Renal pelvis (tissue), 4 donors: ENCODE results near the gene SLFN13. TPM values are rescaled to one million over a fixed set of nuclear protein-coding genes. Genes with fewer than 3 reads are reported as not detected.
"Not testable (repeated sequence)": the region's sequence is repeated elsewhere in the genome, so short reads cannot be mapped to it uniquely, and the experiment has no call there.

Experiments used
- DNase-seq: peaks from one replicate; pipeline ENCODE4 v3.0.0-alpha.2; 2013
- polyA plus RNA-seq, 3 donors: library from polyadenylated mRNA; unstranded; fragments of 120-200 nt; gene quantifications; one replicate each; pipeline ENCODE4 v1.2.1, GENCODE V29; 2013; ENCODE audit not compliant: insufficient read length in 3 of 3

The SLFN13 gene
- polyA plus RNA-seq, 3 donors = 16.5 to 47.6 (median 37.5) TPM

DNA sequence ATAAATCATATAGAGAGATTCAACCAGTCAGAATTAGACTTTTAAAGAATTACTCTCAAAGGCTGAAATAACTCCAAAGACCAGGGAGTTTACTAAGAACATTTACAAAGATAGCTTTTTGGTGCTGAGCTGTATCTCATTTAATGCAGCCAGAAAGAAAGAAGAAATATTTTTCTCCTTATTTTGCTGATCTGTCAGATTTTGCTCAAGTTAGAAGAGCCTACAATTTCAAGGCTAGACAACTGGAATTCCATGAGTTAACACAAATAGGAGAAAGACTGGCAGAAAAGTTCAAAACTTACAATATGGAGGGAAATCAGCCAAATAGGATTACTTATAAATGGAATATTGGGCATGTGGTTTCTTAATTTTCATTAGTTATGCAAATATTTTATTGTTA lies 10.1 kb downstream of the SLFN13 start:
- no peak for DNase-seq

DNA sequence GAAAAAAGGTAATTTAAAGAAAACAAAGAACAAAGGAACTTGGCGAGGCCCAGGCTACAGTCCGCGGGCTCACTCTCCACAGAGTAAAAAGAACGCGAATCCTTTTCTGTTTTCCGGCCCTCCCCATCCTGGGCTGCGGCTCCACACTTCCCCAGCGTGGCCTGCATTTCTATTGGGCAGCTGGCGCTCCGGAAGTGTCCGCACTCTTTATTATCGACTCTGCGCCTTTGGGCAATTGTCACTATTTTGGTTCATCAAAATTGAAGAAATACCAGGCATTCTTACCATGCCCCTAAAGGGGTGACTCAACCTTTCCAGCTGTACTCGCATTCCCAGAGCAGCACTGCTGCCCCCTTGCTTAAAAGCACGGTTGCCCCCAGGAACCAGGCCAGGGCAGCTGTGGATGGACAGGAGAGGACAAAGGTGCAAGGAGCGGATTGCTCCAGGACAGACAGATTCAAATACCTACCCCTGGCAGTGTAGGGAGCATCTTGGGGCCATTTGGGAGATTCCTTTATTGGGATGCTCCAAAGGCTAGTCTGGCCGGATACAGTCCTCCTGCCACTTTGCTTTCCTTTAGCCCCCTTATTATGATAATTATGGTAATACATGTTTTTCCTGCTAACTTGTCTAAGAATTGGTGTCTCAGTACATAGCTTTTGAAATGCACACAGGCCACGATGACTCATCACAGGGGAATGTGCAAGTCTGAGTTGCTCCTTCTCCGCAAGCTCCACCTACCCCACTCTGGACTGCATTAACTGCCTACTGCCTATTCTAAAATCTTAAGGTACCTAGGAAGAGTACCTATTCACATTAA lies 15.3 kb downstream of the SLFN13 start:
- DNase-seq = peak; percentile 89

DNA sequence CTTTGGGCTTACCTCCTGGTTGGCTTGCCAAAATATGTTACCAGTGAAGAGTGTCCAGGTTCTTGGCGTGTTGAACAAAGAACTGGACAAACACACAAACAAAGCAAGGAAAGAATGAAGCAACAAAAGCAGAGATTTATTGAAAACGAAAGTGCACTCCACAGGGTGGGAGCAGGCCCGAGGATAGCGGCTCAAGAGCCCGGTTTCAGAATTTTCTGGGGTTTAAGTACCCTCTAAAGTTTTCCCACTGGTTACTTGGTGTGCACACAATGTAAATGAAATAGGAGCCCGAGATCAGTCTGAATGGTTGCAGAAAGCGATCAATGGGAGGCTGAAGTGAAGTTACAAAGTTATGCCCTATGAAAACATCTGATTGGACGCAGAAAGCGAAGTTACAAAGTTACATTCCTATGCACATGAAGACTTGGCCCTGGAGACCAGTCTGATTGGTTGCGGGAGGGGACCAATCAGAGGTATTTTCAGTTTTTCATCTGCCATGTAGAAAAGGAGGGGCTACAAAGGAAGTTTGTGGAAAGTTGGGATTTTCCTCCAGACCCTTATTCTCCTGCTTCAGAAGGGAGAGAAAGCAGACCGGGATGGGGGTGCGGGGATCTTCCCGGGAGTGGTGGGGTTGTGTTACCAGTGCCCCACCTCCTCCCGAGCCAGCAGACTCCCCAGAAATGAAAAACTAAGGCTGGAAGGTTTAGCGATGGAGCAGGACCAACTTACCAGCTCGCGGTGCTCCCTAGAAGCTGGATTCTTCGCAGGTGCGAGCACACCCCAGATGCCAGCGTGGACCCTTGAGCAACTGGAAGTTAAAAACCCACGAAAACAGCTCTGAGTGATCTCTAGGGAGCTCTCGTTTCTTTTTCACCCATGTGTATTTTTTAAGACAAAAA lies 16.1 kb downstream of the SLFN13 start, which contains the start of gene SLFN12:
Gene SLFN12 (minus strand): TSS at position 325 of the 899 bp plus-strand sequence. CDS start 9,472 bp downstream, outside the sequence.
- DNase-seq = peak; percentile 96

DNA sequence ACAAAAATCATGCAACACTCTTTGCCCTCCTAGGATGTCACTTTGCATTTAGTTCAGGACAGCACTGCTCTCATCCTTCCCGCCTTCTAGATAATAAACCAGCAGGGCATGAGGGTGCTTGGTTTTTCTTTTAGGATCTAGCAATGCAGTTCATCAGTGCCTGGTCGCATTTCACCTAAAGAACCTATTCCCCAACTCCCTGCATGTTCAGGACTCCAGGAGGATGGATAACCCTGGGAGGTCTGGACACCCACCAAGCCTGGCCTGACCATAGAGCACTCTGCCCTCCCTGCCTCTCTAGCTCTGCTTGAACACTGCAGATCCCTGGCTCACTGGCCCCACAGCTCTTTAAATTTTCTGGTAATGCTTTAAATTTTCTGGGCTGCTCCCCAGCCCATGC lies 18.9 kb downstream of the SLFN13 start:
- no peak for DNase-seq

DNA sequence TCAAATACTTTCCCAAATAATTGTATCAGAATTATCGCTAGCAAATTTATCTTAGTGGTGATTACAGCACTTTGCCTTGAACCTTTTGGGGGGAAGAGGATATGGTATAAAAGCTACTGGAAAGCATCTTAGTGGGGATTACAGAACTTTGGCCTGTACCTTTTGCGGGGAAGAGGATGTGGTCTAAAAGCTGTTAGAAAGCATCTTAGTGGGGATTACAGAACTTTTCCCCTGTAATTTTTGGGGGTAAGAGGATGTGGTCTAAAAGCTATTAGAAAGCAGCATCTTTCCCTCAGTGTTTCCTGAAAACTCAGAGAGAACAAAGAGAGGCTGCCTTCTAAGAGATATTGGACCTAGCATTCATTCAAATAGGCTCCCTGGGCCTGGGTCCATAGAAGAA lies 20.3 kb downstream of the SLFN13 start:
- no peak for DNase-seq

DNA sequence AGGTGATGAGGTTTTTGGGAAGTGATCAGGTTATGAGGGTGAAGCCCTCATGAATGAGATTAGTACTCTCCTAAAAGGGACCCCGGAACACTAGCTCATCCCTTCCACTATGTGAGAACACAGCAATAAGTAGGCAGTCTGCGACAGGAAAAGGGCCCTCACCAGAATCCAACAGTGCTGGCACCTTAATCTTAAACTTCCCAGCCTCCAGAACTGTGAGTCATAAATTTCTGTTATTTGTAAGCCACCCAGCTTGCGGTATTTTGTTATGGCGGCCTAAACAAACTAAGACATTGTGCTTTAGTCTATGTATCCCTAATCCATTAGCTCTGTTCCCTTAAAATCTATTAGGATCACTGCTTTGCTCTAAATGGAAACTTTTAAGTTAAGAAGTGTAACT lies 24.8 kb downstream of the SLFN13 start:
- no peak for DNase-seq

DNA sequence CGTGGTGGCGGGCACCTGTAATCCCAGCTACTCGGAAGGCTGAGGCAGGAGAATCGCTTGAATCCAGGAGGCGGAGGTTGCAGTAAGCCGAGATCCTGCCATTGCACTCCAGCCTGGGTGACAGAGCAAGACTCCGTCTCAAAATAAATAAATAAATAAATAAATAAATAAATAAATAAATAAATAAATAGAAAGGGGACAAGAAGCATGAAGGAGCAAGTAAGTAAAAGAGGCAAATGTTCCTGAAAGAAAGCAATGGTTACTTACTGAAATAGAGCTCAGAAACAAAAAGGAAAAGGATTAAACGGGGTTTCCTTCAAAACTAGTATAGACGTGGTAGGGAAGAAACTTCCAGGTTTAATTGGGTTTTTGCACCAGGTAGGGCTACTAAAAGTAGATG lies 27.5 kb downstream of the SLFN13 start:
- DNase-seq = not testable (repeated sequence)

DNA sequence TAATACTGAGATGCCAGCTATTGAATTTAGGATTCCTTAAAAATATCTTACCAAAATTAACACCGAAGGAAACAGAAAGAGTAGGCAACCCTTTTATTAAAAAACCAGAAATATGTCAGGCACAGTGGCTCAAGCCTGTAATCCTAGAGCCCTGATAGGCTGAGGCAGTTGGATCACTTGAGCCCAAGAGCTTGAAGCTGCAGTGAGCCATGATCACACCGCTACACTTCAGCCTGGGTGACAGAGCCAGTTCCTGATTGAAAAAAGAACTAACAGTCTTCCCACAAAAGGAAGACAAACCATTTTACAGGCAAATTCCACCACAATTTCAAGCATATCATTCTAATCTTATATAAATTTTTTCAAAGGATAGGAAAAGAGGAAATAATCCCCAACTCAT lies 31.9 kb downstream of the SLFN13 start:
- DNase-seq = no peak

DNA sequence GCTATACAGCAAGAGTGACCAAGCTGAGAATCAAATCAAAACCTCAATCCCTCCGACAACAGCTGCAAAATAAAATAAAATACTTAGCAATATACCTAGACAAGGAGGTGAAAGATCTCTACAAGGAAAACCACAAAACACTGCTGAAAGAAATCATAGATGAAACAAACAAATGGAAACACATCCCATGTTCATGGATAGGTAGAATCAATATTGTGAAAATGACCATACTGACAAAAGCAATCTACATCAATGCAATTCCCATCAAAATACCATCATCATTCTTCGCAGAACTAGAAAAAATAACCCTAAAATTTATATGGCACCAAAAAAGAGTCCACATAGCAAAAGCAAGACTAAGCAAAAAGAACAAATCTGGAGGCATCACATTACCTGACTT lies 33.9 kb downstream of the SLFN13 start:
- DNase-seq = not testable (repeated sequence)

DNA sequence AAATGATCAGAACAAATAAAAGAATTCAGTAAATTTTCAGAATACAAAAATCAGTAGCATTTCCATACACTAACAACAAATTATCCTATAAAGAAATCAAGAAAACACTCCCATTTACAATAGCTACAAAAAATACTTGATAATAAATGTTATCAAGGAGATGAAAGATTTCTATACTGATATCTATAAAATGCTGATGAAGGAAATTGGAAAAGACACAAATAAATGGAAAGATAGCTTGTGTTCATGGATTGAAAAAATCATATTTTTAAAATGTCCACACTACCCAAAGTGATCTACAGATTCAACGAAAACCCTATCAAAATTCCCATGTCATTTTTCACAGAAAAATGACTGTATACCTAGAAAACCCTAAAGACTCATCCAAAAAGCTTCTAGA lies 34.3 kb downstream of the SLFN13 start:
- no peak for DNase-seq

DNA sequence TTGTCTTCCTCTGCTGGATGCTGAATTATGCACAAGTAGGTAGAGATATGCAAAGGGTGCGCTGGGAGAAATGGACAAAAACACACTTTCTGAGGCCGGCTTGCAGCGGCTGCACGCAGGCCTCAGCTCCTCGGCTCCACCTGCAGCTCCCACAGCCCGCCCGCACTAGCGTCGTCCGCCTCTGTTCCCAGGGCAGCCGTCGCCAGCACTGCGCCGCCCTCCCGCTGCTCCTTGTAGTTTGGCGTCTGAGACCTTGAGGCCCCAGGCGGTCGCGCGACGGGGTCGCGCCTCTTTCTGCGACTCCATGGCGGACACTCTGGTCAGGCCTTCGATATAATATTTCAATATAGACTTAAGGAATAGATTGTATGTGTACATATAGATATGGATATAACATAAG lies 41.0 kb downstream of the SLFN13 start:
- DNase-seq = no peak

DNA sequence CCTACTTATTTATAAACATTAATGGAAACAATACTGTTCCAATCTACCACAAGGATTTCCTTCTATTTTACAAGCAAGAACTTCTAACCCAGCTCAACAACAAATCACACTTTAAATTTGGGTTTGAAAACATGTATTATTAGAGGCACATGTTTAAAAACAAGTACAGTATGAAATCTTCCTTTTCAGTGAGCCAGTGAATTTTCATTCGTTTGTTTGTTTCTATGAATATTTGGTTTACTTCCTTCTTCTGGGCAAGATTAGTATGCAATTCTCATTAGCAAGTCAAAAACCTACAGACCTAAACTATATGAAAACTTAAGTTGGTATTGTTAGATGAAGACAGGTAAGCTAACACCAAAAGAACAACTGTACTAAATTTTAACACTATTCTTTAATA lies 42.0 kb downstream of the SLFN13 start:
- DNase-seq = no peak

DNA sequence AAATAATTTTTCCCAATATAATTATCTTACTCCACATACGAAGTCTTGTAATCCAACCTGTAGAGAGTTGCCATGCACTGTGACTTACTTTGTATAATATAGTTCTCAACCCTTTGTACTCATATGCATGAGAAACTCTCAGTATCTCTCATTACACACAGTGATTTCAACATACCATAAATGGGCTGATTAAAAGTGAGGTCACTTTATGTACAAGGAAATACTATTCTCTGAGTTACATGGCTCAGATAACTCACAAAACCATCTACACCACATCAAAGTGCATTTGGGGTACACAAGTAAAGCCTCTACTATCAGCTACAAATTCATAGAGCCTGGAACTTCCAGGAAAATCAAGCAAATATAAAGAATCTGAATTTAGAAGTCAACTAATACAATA lies 44.2 kb downstream of the SLFN13 start:
- no peak for DNase-seq

DNA sequence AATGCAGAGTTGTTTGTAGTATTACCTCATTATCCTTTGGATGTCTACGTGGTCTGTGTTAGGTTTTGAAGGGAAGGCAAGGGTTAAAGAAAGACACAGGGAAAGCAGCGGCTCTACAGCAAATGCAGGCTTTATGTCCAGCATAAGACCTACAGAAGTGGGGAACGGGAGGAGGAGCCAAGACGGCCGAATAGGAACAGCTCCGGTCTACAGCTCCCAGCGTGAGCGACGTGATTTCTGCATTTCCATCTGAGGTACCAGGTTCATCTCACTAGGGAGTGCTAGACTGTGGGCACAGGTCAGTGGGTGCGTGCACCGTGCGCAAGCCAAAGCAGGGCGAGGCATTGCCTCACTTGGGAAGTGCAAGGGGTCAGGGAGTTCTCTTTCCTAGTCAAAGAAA lies 54.8 kb downstream of the SLFN13 start:
- not testable (repeated sequence) for DNase-seq

DNA sequence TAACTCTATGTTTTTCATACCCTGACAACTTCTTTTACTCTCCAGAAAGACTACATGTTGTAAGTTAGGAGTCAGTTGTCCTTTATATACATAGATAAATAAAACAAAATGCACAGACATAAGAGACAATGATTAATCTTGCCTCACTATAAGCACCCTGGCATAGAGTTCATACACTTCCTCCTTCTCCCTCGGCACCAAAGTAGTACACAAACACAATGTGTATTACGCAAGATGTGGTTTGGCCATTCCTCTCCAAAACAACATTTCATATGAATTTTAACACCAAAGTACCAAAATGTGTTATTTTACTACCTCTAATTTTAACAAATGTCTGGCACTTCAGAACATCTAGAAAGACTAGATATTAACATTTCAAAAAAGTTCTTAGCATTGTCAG lies 57.9 kb downstream of the SLFN13 start:
- DNase-seq = no peak

DNA sequence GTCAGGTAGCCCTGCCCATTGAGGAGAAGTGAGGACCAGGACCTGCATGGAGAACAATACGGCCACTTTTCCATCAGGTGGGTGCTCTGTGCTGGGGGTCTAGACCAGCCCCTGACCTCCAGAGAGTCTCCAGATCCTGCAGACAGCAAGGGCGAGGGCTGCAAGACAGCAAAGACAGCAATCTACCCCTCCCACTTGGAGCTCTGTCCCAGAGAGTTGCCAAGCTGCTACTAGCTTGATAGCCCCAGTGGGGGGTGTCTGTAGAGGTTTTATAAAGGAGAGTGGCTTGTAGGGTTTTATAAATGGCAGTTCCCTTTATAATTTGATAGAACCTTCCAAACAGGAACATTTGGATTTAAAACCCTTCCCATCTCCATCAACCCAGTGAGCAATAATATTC lies 58.4 kb downstream of the SLFN13 start:
- DNase-seq = no peak

DNA sequence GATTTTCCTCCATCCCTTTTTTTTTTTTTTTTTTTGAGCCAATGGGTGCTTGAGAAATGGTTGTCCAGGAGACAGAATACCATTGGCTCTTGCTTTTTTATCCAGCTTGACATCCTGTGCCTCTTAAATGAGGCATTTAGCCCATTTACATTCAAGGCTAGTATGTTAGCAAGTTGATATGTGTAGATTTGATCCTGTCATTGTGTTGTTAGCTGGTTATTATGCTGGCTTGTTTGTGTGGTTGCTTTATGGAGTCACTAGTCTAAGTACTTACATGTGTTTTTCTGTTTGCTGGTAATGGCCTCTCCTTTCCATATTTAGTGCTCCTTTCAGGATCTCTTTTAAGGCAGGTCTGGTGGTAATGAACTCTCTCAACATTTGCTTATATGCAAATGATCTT lies 61.1 kb downstream of the SLFN13 start:
- no peak for DNase-seq

Other genes with a start within 250 kb of the SLFN13 start
- gene SLFN5, start 205.7 kb downstream of the SLFN13 start, polyA plus RNA-seq = 10 to 100 TPM; 11.1 to 17.0 (median 15.3) TPM
- gene SLFN11, start 75.1 kb downstream of the SLFN13 start, polyA plus RNA-seq = 10 to 100 TPM in 2 of 3 donors, 1 to 10 TPM in 1; 9.5 to 16.8 (median 12.2) TPM
- 10 to 100 TPM; 13.7 to 20.2 (median 14.2) TPM for gene SLFN12, start 16.3 kb downstream of the SLFN13 start, polyA plus RNA-seq
- gene SLFN12L, start 88.9 kb upstream of the SLFN13 start, polyA plus RNA-seq = under 1 TPM; 0.11 to 0.30 (median 0.22) TPM
- gene SLFN14, start 112.1 kb upstream of the SLFN13 start, polyA plus RNA-seq = under 1 TPM; 0.12 to 0.22 (median 0.17) TPM
- 10 to 100 TPM; 10.3 to 11.5 (median 11.0) TPM for gene PEX12, start 129.8 kb upstream of the SLFN13 start, polyA plus RNA-seq
- gene AP2B1, start 138.6 kb upstream of the SLFN13 start, polyA plus RNA-seq = 100 to 1,000 TPM; 120 to 137 (median 127) TPM